DMS114 treated with DMSO at 0.1 percent for 48 hours (cell line): ENCODE results near the gene ITGB3.

Source experiments
- DNase-seq: peaks from one replicate; lab custom pipeline; 2025; ENCODE audit not compliant: unreplicated experiment; lab: John Stamatoyannopoulos, UW

The ITGB3 gene

GRCh38 chr17:47295874-47296255, 42.2 kb downstream of the ITGB3 start:
- no peak for DNase-seq

- no peak for DNase-seq
These were observed 44.2 kb downstream of the ITGB3 start for GRCh38 chr17:47297661-47298400.

- no peak for DNase-seq
These were observed 45.1 kb downstream of the ITGB3 start for GRCh38 chr17:47298712-47299111.

- no peak for DNase-seq
These were observed 45.7 kb downstream of the ITGB3 start for GRCh38 chr17:47299239-47299910.

GRCh38 chr17:47300718-47301117, 47.1 kb downstream of the ITGB3 start:
- DNase-seq, result no peak

- no peak for DNase-seq
These were observed 47.5 kb downstream of the ITGB3 start for GRCh38 chr17:47301161-47301560.

GRCh38 chr17:47301831-47302230, 48.2 kb downstream of the ITGB3 start:
- no peak for DNase-seq

GRCh38 chr17:47304186-47304585, 50.6 kb downstream of the ITGB3 start:
- no peak for DNase-seq

- DNase-seq, result no peak
These were observed 51.8 kb downstream of the ITGB3 start for GRCh38 chr17:47305302-47305923.

- no peak for DNase-seq
These were observed 56.6 kb downstream of the ITGB3 start for GRCh38 chr17:47310186-47310733.

- DNase-seq, result no peak
These were observed 57.8 kb downstream of the ITGB3 start for GRCh38 chr17:47311420-47311819.

- peak; percentile 45 for DNase-seq
These were observed 62.0 kb downstream of the ITGB3 start for GRCh38 chr17:47315451-47316266.

GRCh38 chr17:47316311-47316710, 62.7 kb downstream of the ITGB3 start:
- DNase-seq, result no peak

- no peak for DNase-seq
These were observed 63.5 kb downstream of the ITGB3 start for GRCh38 chr17:47317119-47317518.

GRCh38 chr17:47318197-47318918, 64.7 kb downstream of the ITGB3 start:
- DNase-seq, result no peak

GRCh38 chr17:47320879-47321502, 67.4 kb downstream of the ITGB3 start:
- no peak for DNase-seq

- DNase-seq, result peak; percentile 75
These were observed 70.0 kb downstream of the ITGB3 start, which contains the start of gene EFCAB13 for GRCh38 chr17:47323382-47324223. EFCAB13 (plus strand) TSS chr17:47323955; CDS start chr17:47328354, 4,399 bp downstream.

- DNase-seq, result peak; percentile 70
These were observed 70.8 kb downstream of the ITGB3 start for GRCh38 chr17:47324224-47325020.
